WTC11 (cell line): Measurements from ENCODE around the gene EIF4G1. TPM values are rescaled to one million over a fixed set of nuclear protein-coding genes. Genes with fewer than 3 reads are reported as not detected.

Source experiments
- ATAC-seq: fragments of 200-7000 bp; cut with Tn5 transposase; 2 replicates; pipeline ENCODE4 v1.10.0; 2021; ENCODE audit warnings: mild to moderate bottlenecking, moderate library complexity
- CTCF ChIA-PET: fragments of 300-600 bp; sonication (Branson Sonifier 250); formaldehyde crosslinking; loops from one replicate; lab custom pipeline; 2021; ENCODE audit warnings: antibody characterized with exemption; lab: Charles Lee
- POLR2A ChIA-PET: fragments of 350-600 bp; sonication (Branson Sonifier 250); formaldehyde crosslinking; loops from one replicate; lab custom pipeline; 2021; ENCODE audit warnings: antibody characterized with exemption; lab: Charles Lee
- DNase-seq: peaks from one replicate; pipeline ENCODE4 v3.0.0; 2021; ENCODE audit warnings: low spot score
- H3K27ac Mint-ChIP-seq: 2 replicates; pipeline ENCODE4 v1.8.0; 2021; ENCODE audit warnings: mixed read lengths
- H3K27me3 Mint-ChIP-seq: 2 replicates; pipeline ENCODE4 v1.8.0; 2021; ENCODE audit warnings: low read depth, mild to moderate bottlenecking, moderate library complexity, mixed read lengths
- H3K36me3 Mint-ChIP-seq: 2 replicates; pipeline ENCODE4 v1.8.0; 2021; ENCODE audit warnings: mixed read lengths
- H3K4me1 Mint-ChIP-seq: 2 replicates; pipeline ENCODE4 v1.8.0; 2022; ENCODE audit warnings: mixed read lengths
- H3K4me3 Mint-ChIP-seq: 2 replicates; pipeline ENCODE4 v1.8.0; 2021; ENCODE audit warnings: mild to moderate bottlenecking, moderate library complexity, mixed read lengths
- H3K9me3 Mint-ChIP-seq: 2 replicates; pipeline ENCODE4 v1.8.0; 2021; ENCODE audit warnings: mixed read lengths
- ATF1 ChIP-seq: sonication (generic); formaldehyde crosslinking; IDR thresholded peaks from 2 replicates; pipeline ENCODE4 v1.8.1; 2023; ENCODE audit warnings: mild to moderate bottlenecking, moderate library complexity, missing genetic modification reagents
- ATF2 ChIP-seq: sonication (generic); formaldehyde crosslinking; IDR thresholded peaks from 2 replicates; pipeline ENCODE4 v1.8.1; 2022; ENCODE audit warnings: low read depth, missing genetic modification reagents, borderline replicate concordance
- CREB1 ChIP-seq: sonication (generic); formaldehyde crosslinking; IDR thresholded peaks from 2 replicates; pipeline ENCODE4 v1.8.0; 2023; ENCODE audit warnings: mild to moderate bottlenecking, missing genetic modification reagents
- ERG ChIP-seq: fragments of 250-450 bp; sonication (Bioruptor Pico); IDR thresholded peaks from 2 replicates; pipeline ENCODE4 v1.8.0; 2021; ENCODE audit warnings: mild to moderate bottlenecking
- FOXJ3 ChIP-seq: sonication (generic); formaldehyde crosslinking; IDR thresholded peaks from 2 replicates; pipeline ENCODE4 v1.9.0; 2021; ENCODE audit warnings: missing genetic modification reagents, mild to moderate bottlenecking, borderline replicate concordance
- GRHL2 ChIP-seq: fragments of 250-450 bp; sonication (Bioruptor Pico); IDR thresholded peaks from 2 replicates; pipeline ENCODE4 v1.8.0; 2022; ENCODE audit warnings: mild to moderate bottlenecking, moderate library complexity; ENCODE audit not compliant: insufficient replicate concordance, severe bottlenecking
- HMGA2 ChIP-seq: fragments of 250-450 bp; sonication (Bioruptor Pico); IDR thresholded peaks from 2 replicates; pipeline ENCODE4 v1.4.0; 2021; ENCODE audit warnings: mild to moderate bottlenecking, moderate library complexity
- JUN ChIP-seq: sonication (generic); formaldehyde crosslinking; IDR thresholded peaks from 2 replicates; pipeline ENCODE4 v1.8.0; 2023; ENCODE audit warnings: mild to moderate bottlenecking, missing genetic modification reagents
- MLX ChIP-seq: sonication (generic); formaldehyde crosslinking; IDR thresholded peaks from 2 replicates; pipeline ENCODE4 v1.8.1; 2023; ENCODE audit warnings: mild to moderate bottlenecking, missing genetic modification reagents, moderate library complexity
- MXD4 ChIP-seq: fragments of 250-450 bp; sonication (Bioruptor Pico); IDR thresholded peaks from 2 replicates; pipeline ENCODE4 v1.8.0; 2021; ENCODE audit warnings: mild to moderate bottlenecking, moderate library complexity, borderline replicate concordance
- OVOL2 ChIP-seq: fragments of 250-450 bp; sonication (Bioruptor Pico); IDR thresholded peaks from 2 replicates; pipeline ENCODE4 v1.9.0; 2021; ENCODE audit warnings: mild to moderate bottlenecking, borderline replicate concordance
- RELA ChIP-seq: sonication (generic); formaldehyde crosslinking; IDR thresholded peaks from 2 replicates; pipeline ENCODE4 v1.8.1; 2022; ENCODE audit warnings: missing genetic modification reagents, mild to moderate bottlenecking, borderline replicate concordance
- SMAD3 ChIP-seq: sonication (generic); formaldehyde crosslinking; IDR thresholded peaks from 2 replicates; pipeline ENCODE4 v1.8.0; 2022; ENCODE audit warnings: missing genetic modification reagents, mild to moderate bottlenecking, borderline replicate concordance
- SMAD4 ChIP-seq: sonication (generic); formaldehyde crosslinking; IDR thresholded peaks from 2 replicates; pipeline ENCODE4 v1.8.0; 2022; ENCODE audit warnings: mild to moderate bottlenecking, missing genetic modification reagents
- SP1 ChIP-seq: sonication (generic); formaldehyde crosslinking; conservative IDR thresholded peaks from 2 replicates; pipeline ENCODE4 v1.8.1; 2022; ENCODE audit warnings: missing genetic modification reagents
- TCF7 ChIP-seq: sonication (generic); formaldehyde crosslinking; IDR thresholded peaks from 2 replicates; pipeline ENCODE4 v1.8.0; 2022; ENCODE audit warnings: mild to moderate bottlenecking, low read depth, missing genetic modification reagents, moderate library complexity
- USF2 ChIP-seq: sonication (generic); formaldehyde crosslinking; IDR thresholded peaks from 2 replicates; pipeline ENCODE4 v1.8.1; 2023; ENCODE audit warnings: mild to moderate bottlenecking, missing genetic modification reagents, moderate library complexity
- ZBTB21 ChIP-seq: sonication (generic); formaldehyde crosslinking; IDR thresholded peaks from 2 replicates; pipeline ENCODE4 v1.8.1; 2023; ENCODE audit warnings: mild to moderate bottlenecking, missing genetic modification reagents, borderline replicate concordance
- ZNF263 ChIP-seq: sonication (generic); formaldehyde crosslinking; IDR thresholded peaks from 2 replicates; pipeline ENCODE4 v1.8.1; 2022; ENCODE audit warnings: low read depth, mild to moderate bottlenecking, moderate library complexity, missing genetic modification reagents
- ZNF281 ChIP-seq: sonication (generic); formaldehyde crosslinking; IDR thresholded peaks from 2 replicates; pipeline ENCODE4 v1.8.0; 2023; ENCODE audit warnings: mild to moderate bottlenecking, missing genetic modification reagents
- ZNF317 ChIP-seq: sonication (generic); formaldehyde crosslinking; IDR thresholded peaks from 2 replicates; pipeline ENCODE4 v1.8.1; 2023; ENCODE audit warnings: low read depth, mild to moderate bottlenecking, moderate library complexity, missing genetic modification reagents, borderline replicate concordance
- total RNA-seq: library from RNA; stranded (reverse); gene quantifications from 3 replicates; pipeline ENCODE4 v1.2.3, GENCODE V29; 2021

The EIF4G1 gene
- total RNA-seq, 1 experiment from 2014 or later = 557 TPM

- POLR2A ChIA-PET = no interaction called here
These were observed 5.7 kb downstream of the EIF4G1 start for GRCh38 chr3:184320104-184320445.

GRCh38 chr3:184321666-184322065 is 7.3 kb downstream of the EIF4G1 start:
- Mint-ChIP-seq H3K36me3 (peaks cover 80% of the 10 kb centered on the region), H3K9me3 (no peaks in the 10 kb centered on the region), H3K27ac (no peak overlapping the region), H3K4me1 (peaks cover 14% of the 10 kb centered on the region), H3K4me3 (no peak overlapping the region), H3K27me3 (no peaks in the 10 kb centered on the region)
- no peak for TF ChIP-seq FOXJ3 (CRISPR knock-in tag)
- no peak for TF ChIP-seq ATF2
- no peak for TF ChIP-seq CREB1 (CRISPR knock-in tag)
- TF ChIP-seq ZNF281 (CRISPR knock-in tag) = no peak
- TF ChIP-seq ATF1 (CRISPR knock-in tag) = no peak
- no peak for TF ChIP-seq SMAD3 (CRISPR knock-in tag)
- no peak for TF ChIP-seq HMGA2 (CRISPR knock-in tag)
- TF ChIP-seq MXD4 (CRISPR knock-in tag) = no peak
- ATAC-seq = no peak
- no peak for DNase-seq
- ChIA-PET POLR2A (no interaction called here), CTCF (no interaction called here)

More at GRCh38 chr3:184320104-184320445, 5.7 kb downstream of the EIF4G1 start:
- no peak overlapping the region for H3K27ac Mint-ChIP-seq
- H3K27me3 Mint-ChIP-seq = no peaks in the 10 kb centered on the region
- H3K9me3 Mint-ChIP-seq = no peaks in the 10 kb centered on the region
- no peak for TF ChIP-seq JUN (CRISPR knock-in tag)
- TF ChIP-seq ZNF281 (CRISPR knock-in tag) = no peak
- no peak for TF ChIP-seq OVOL2 (CRISPR knock-in tag)
- H3K4me3 Mint-ChIP-seq = no peak overlapping the region
- H3K4me1 Mint-ChIP-seq = peaks cover 21% of the 10 kb centered on the region
- CTCF ChIA-PET = interaction anchor here (0.5 to 1.2 kb wide), 2 partner anchors 26 to 65 kb away, joined by 3 read pairs; no protein-coding TSS in a partner anchor
- peaks cover 68% of the 10 kb centered on the region for H3K36me3 Mint-ChIP-seq
- peak; percentile 19; the same call in 1 of the 2 replicates for ATAC-seq
- DNase-seq = no peak

GRCh38 chr3:184322731-184323487 is 8.5 kb downstream of the EIF4G1 start:
- ChIA-PET CTCF (no interaction called here), POLR2A (interaction anchor here (1.5 kb wide), 1 partner anchor 23 kb away, joined by 4 read pairs; no protein-coding TSS in a partner anchor)
- H3K9me3 Mint-ChIP-seq = no peaks in the 10 kb centered on the region
- ATAC-seq (no peak), DNase-seq (no peak)
- H3K36me3 Mint-ChIP-seq = peaks cover 80% of the 10 kb centered on the region
- H3K27me3 Mint-ChIP-seq = no peaks in the 10 kb centered on the region
- H3K4me3 Mint-ChIP-seq = no peak overlapping the region
- no peak overlapping the region for H3K27ac Mint-ChIP-seq
- peaks cover 3% of the 10 kb centered on the region; the same call in 1 of the 2 replicates for H3K4me1 Mint-ChIP-seq
- TF ChIP-seq ERG (CRISPR knock-in tag) (no peak), ZBTB21 (CRISPR knock-in tag) (no peak), GRHL2 (CRISPR knock-in tag) (no peak), SP1 (CRISPR knock-in tag) (no peak), ZNF263 (CRISPR knock-in tag) (no peak), RELA (no peak), ZNF317 (no peak), TCF7 (CRISPR knock-in tag) (no peak), MLX (no peak), USF2 (CRISPR knock-in tag) (no peak), SMAD4 (CRISPR knock-in tag) (no peak)
